ENCODE data around the gene NPAT. TPM values are rescaled to one million over a fixed set of nuclear protein-coding genes. Genes with fewer than 3 reads are reported as not detected.
A peak's percentile ranks its signal among the peaks of the same experiment; 100 is the strongest.

Gene NPAT
- total RNA-seq, 2 donors from 2014 or later = 21.8 to 23.8 TPM

- H3K27me3 ChIP-seq (ENCODE audit: control insufficient read depth, insufficient read depth, low read length, poor library complexity, severe bottlenecking) = no peaks in the 10 kb centered on the region
- peak; percentile 27 for TF ChIP-seq CTCF (conservative IDR thresholded peaks at IDR 0.05)
Measured at GRCh38 chr11:108111126-108111525, 111.3 kb downstream of the NPAT start.

More at GRCh38 chr11:108111126-108111525, 111.3 kb downstream of the NPAT start:
- no peaks in the 10 kb centered on the region for H3K4me1 ChIP-seq (ENCODE audit: control insufficient read depth, insufficient read depth, low read length)
- H3K27me3 Mint-ChIP-seq (ENCODE audit: insufficient read depth) = no peaks in the 10 kb centered on the region
- no peak overlapping the region for H3K4me3 Mint-ChIP-seq
- H3K9me3 ChIP-seq (ENCODE audit: control insufficient read depth, low read length) = no peaks in the 10 kb centered on the region
- no peak for DNase-seq
- H3K9ac ChIP-seq (ENCODE audit: extremely low read depth, low read length, poor library complexity, severe bottlenecking) = no peak overlapping the region
- H3K27ac Mint-ChIP-seq = no peak overlapping the region
- peaks cover 23% of the 10 kb centered on the region for H3K36me3 ChIP-seq (ENCODE audit: control insufficient read depth, insufficient read depth, low read length)
- WGBS, 2 experiments (ENCODE audit: insufficient coverage in 1 of 2, insufficient read length in 1 of 2) = 92 to 93% methylated on average over 3 to 4 of the region's 4 CpGs
- no peaks in the 10 kb centered on the region for H3K4me1 Mint-ChIP-seq
- H3K36me3 Mint-ChIP-seq (ENCODE audit: low read depth) = peaks cover under 1% of the 10 kb centered on the region
- no peak overlapping the region for H3K27ac ChIP-seq (ENCODE audit: low read depth, low read length)
- H3K4me3 ChIP-seq (ENCODE audit: low read length) = no peak overlapping the region
- H3K9me3 Mint-ChIP-seq = no peaks in the 10 kb centered on the region

Other genes starting within 250 kb of the NPAT start
- gene CUL5, start 213.7 kb downstream of the NPAT start, total RNA-seq = 10 to 100 TPM; 33.8 to 40.0 TPM
- 10 to 100 TPM; 15.8 to 18.8 TPM for gene ACAT1, start 101.1 kb downstream of the NPAT start, total RNA-seq
- 10 to 100 TPM; 60.9 to 63.0 TPM for gene ATM, start 429 bp upstream of the NPAT start, total RNA-seq
- 1 to 10 TPM; 1.3 to 2.8 TPM for gene C11orf65, start 244.9 kb upstream of the NPAT start, total RNA-seq